Naive B cell (primary cell): ENCODE data around the gene ATXN7L2. TPM values are rescaled to one million over a fixed set of nuclear protein-coding genes. Genes with fewer than 3 reads are reported as not detected.

ENCODE experiments used
- ATAC-seq, 2 donors: fragments of 150-1000 bp; cut with Tn5 transposase; 2 replicates each; pipeline ENCODE4 v1.10.0; 2021; ENCODE audit warnings: low read depth in 2 of 2, mild to moderate bottlenecking in 2 of 2, moderate library complexity in 2 of 2
- DNase-seq: peaks from one replicate; pipeline ENCODE4 v3.0.0; 2022
- H3K27ac Mint-ChIP-seq, 6 donors: one replicate each; pipeline ENCODE4 v1.8.0; 2020 to 2022; ENCODE audit warnings: mild to moderate bottlenecking in 6 of 6, mixed read lengths in 6 of 6, moderate library complexity in 5 of 6, inconsistent platforms in 2 of 6
- H3K27me3 Mint-ChIP-seq, 3 donors: one replicate each; pipeline ENCODE4 v1.8.0; 2021 to 2022; ENCODE audit warnings: mixed read lengths in 3 of 3, mild to moderate bottlenecking in 1 of 3
- H3K36me3 Mint-ChIP-seq, 2 donors: one replicate each; pipeline ENCODE4 v1.8.0; 2020 to 2022; ENCODE audit warnings: mixed read lengths in 2 of 2, inconsistent platforms in 1 of 2, mild to moderate bottlenecking in 1 of 2
- H3K4me1 Mint-ChIP-seq, 3 donors: one replicate each; pipeline ENCODE4 v1.8.0; 2020 to 2022; ENCODE audit warnings: mixed read lengths in 3 of 3, inconsistent platforms in 1 of 3, mild to moderate bottlenecking in 1 of 3, moderate library complexity in 1 of 3
- H3K4me3 Mint-ChIP-seq, 8 donors: one replicate each; pipeline ENCODE4 v1.8.0; 2020 to 2022; ENCODE audit warnings: mild to moderate bottlenecking in 8 of 8, mixed read lengths in 8 of 8, moderate library complexity in 8 of 8, inconsistent platforms in 2 of 8
- H3K9me3 Mint-ChIP-seq, 7 donors: one replicate each; pipeline ENCODE4 v1.8.0; 2020 to 2022; ENCODE audit warnings: mixed read lengths in 7 of 7, mild to moderate bottlenecking in 5 of 7, inconsistent platforms in 2 of 7, moderate library complexity in 1 of 7
- polyA plus RNA-seq, 6 donors: library from polyadenylated mRNA; unstranded; fragments of 300-500 nt; fragmentation: Illumina TruSeq; gene quantifications; one replicate each; pipeline ENCODE4 v1.2.3, GENCODE V29; 2021; ENCODE audit warnings: low read depth in 6 of 6

ATXN7L2 gene
- polyA plus RNA-seq, 6 donors from 2014 or later, result 3.0 to 9.2 (median 5.2) TPM

DNA sequence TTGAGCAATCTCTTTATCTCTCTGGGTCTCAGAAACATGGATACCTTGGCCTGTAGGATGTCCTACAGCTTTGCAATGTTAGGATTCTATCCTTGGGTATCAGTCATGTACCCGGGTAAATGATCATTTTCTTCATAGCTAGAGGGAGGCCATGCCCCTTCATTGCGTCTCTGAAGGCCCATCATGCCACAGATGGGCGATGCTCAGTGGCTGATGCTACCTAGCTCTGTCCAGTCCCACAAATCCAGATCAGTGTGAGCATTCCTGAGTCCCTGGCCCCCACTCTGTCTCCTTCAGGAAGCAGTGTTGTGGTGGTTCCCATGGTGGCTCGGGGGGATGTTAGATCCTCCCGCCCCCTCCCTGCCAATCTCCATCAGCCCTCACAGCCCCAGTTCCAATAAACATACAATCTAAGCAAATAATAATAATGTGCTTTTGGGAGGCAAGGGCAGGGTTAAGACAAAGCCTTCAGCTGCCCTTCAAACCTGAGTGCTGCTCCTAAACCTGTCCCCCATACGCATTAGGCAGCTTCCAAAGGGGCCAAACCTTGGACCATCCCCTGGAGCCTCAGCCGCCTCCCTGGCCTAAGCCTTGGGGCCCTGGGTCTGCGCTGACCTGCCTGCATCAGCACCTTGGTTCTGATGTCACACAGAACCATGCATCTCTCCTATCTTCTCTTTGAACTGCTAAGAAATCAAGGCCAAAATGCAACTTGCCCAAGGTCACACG lies 55.3 kb downstream of the ATXN7L2 start:
- Mint-ChIP-seq H3K4me3 (no peak overlapping the region), H3K9me3 (no peaks in the 10 kb centered on the region), H3K27me3 (no peaks in the 10 kb centered on the region), H3K4me1 (no peaks in the 10 kb centered on the region), H3K27ac (peak overlapping the region in 1 of 6 donors; percentile 44), H3K36me3 (no peaks in the 10 kb centered on the region)
- ATAC-seq (no peak), DNase-seq (no peak)

DNA sequence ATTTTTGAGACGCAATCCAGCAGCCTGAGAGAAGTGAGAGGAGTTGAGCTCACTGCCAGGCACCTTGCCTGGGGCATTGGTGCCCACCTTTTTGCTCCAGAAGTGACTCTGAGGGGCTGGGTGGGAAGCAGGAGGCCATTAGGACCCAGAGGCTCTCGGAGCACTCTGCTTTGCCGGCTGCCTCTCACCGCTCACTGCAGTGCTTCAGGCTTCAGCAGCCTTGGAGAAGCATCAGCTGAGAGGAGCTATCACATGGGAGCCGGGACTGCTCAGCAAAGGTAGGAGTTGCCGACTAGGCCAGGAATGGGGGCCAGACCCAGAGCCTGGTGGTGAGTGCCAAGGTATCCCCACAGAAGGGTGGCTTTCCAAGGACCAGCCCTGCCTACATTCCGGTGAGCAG lies 56.0 kb downstream of the ATXN7L2 start, which contains the start of gene GPR61:
Gene GPR61, plus strand, starts transcription at position 197 of the 400 bp plus-strand sequence. CDS start 3,151 bp downstream, outside the sequence.
- H3K9me3 Mint-ChIP-seq, result no peaks in the 10 kb centered on the region
- peak within 1 kb of the TSS in 2 of 6 donors; percentile 27 to 44 for H3K27ac Mint-ChIP-seq
- no peak for ATAC-seq
- DNase-seq, result no peak
- H3K4me1 Mint-ChIP-seq, result no peaks in the 10 kb centered on the region
- H3K27me3 Mint-ChIP-seq, result no peaks in the 10 kb centered on the region
- H3K4me3 Mint-ChIP-seq, result no peak within 1 kb of the TSS
- no peaks in the 10 kb centered on the region for H3K36me3 Mint-ChIP-seq

DNA sequence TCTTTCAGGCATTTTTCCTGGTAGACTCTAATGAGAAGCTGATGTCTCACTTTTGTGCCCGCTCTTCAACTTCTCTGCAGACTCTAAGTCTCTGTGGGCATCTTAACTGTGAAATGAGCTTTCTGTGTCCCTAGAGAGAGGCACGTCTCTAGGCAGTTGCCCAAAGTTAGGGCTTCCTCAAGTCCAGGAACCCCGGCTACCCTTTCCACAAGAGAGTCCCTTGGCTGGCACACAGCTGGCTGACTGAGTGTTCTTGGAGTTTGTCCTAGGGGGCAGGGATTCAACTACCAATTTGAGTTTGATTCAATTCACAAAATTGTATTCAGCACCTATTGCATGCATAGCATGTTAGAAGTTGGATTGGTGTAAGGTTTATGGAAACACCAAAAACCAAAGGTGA lies 57.4 kb downstream of the ATXN7L2 start:
- H3K4me1 Mint-ChIP-seq, result peaks cover under 1 to 2% (median 2%) of the 10 kb centered on the region in 3 donors
- H3K27me3 Mint-ChIP-seq, result no peaks in the 10 kb centered on the region
- H3K9me3 Mint-ChIP-seq, result no peaks in the 10 kb centered on the region
- no peak for DNase-seq
- ATAC-seq, result no peak
- H3K27ac Mint-ChIP-seq, result no peak overlapping the region
- H3K4me3 Mint-ChIP-seq, result no peak overlapping the region
- no peaks in the 10 kb centered on the region for H3K36me3 Mint-ChIP-seq

Other genes with a start within 250 kb of the ATXN7L2 start
- gene CELSR2, start 234.4 kb upstream of the ATXN7L2 start, polyA plus RNA-seq, result under 1 TPM in 2 of 6 donors, not detected in 4; 0.06 to 0.17 TPM
- gene PSRC1, start 200.8 kb upstream of the ATXN7L2 start, polyA plus RNA-seq, result under 1 TPM in 1 of 6 donors, not detected in 5; 0.45 TPM
- gene MYBPHL, start 176.9 kb upstream of the ATXN7L2 start, polyA plus RNA-seq, result not detected
- 1 to 10 TPM in 1 of 6 donors, under 1 TPM in 3, not detected in 2; 0.16 to 1.3 (median 0.34) TPM for gene SORT1, start 86.0 kb upstream of the ATXN7L2 start, polyA plus RNA-seq
- 10 to 100 TPM; 35.5 to 57.3 (median 51.0) TPM for gene PSMA5, start 57.5 kb upstream of the ATXN7L2 start, polyA plus RNA-seq
- not detected for gene SYPL2, start 17.4 kb upstream of the ATXN7L2 start, polyA plus RNA-seq
- 10 to 100 TPM in 5 of 6 donors, 1 to 10 TPM in 1; 9.3 to 13.2 (median 10.8) TPM for gene CYB561D1, start 10.2 kb downstream of the ATXN7L2 start, polyA plus RNA-seq
- gene AMIGO1, start 25.8 kb downstream of the ATXN7L2 start, polyA plus RNA-seq, result 1 to 10 TPM in 3 of 6 donors, under 1 TPM in 2, not detected in 1; 0.37 to 1.8 (median 1.0) TPM
- under 1 TPM in 1 of 6 donors, not detected in 5; 0.09 TPM for gene GPR61, start 56.0 kb downstream of the ATXN7L2 start, polyA plus RNA-seq
- gene GNAI3, start 64.7 kb downstream of the ATXN7L2 start, polyA plus RNA-seq, result 10 to 100 TPM in 1 of 6 donors, 1 to 10 TPM in 5; 7.6 to 13.9 (median 8.9) TPM
- not detected for gene GNAT2, start 135.7 kb downstream of the ATXN7L2 start, polyA plus RNA-seq
- 10 to 100 TPM; 14.3 to 34.9 (median 25.6) TPM for gene AMPD2, start 135.9 kb downstream of the ATXN7L2 start, polyA plus RNA-seq
- gene GSTM4, start 172.2 kb downstream of the ATXN7L2 start, polyA plus RNA-seq, result 10 to 100 TPM; 10.6 to 24.4 (median 16.7) TPM
- 10 to 100 TPM in 2 of 6 donors, 1 to 10 TPM in 4; 3.9 to 14.5 (median 5.7) TPM for gene GSTM2, start 184.2 kb downstream of the ATXN7L2 start, polyA plus RNA-seq
- gene GSTM1, start 203.9 kb downstream of the ATXN7L2 start, polyA plus RNA-seq, result 10 to 100 TPM in 4 of 6 donors, not detected in 2; 36.6 to 90.7 (median 46.5) TPM
- gene GSTM5, start 228.3 kb downstream of the ATXN7L2 start, polyA plus RNA-seq, result under 1 TPM in 1 of 6 donors, not detected in 5; 0.93 TPM